Motor neuron (in vitro differentiated cells): Measurements from ENCODE around the gene OPCML. TPM values are rescaled to one million over a fixed set of nuclear protein-coding genes. Genes with fewer than 3 reads are reported as not detected.

Source experiments
- ATAC-seq, 8 experiments: fragments of 200-7000 bp; cut with Tn5 transposase; replicated peaks in 6 of 8; 2 replicates each; pipeline ENCODE4 v1.8.0; 2021; ENCODE audit warnings: mild to moderate bottlenecking in 8 of 8, moderate library complexity in 8 of 8
- H3K27ac ChIP-seq, 2 donors: fragments of 250-450 bp; sonication (Bioruptor Pico); 2 replicates each; pipeline ENCODE4 v1.9.0; 2021; ENCODE audit warnings: antibody characterized with exemption in 2 of 2, mild to moderate bottlenecking in 2 of 2, moderate library complexity in 1 of 2
- H3K4me1 ChIP-seq, 2 donors: fragments of 250-450 bp; sonication (Bioruptor Pico); replicated peaks in 1 of 2; 2 replicates each; pipeline ENCODE4 v1.6.1; 2021; ENCODE audit warnings: antibody characterized with exemption in 2 of 2, mild to moderate bottlenecking in 2 of 2, moderate library complexity in 1 of 2
- H3K4me3 ChIP-seq, 5 donors: fragments of 250-450 bp; sonication (Bioruptor Pico); 2 replicates each; pipeline ENCODE4 v1.9.0; 2021; ENCODE audit warnings: antibody characterized with exemption in 5 of 5, mild to moderate bottlenecking in 5 of 5, moderate library complexity in 4 of 5
- WGBS, 10 experiments: fragments of 450-650 bp; shearing (Covaris generic); methylation state at CpG; one replicate each; pipeline ENCODE4 v1.0.0; 2022; 5-methylcytosine and 5-hydroxymethylcytosine counted together
- in situ Hi-C, 9 experiments: fragments of 400-800 bp; cut with MboI; loops; one replicate each; pipeline ENCODE4 v1.15.0; 2021; ENCODE audit warnings: low sequenced_read_pairs in 9 of 9, low pct_unique_long_range_greater_than_20kb in 2 of 9; ENCODE audit not compliant: unreplicated experiment in 9 of 9
- total RNA-seq, 8 experiments: library from RNA; unstranded; fragments of 300-600 nt; gene quantifications; 2 replicates each; pipeline versions ENCODE4 v1.2.3 to v1.2.4, GENCODE V29; 2022

OPCML gene
- total RNA-seq, 8 experiments from 2014 or later, result 0.40 to 20.1 (median 7.2) TPM

GRCh38 chr11:133361689-133361994 lies 170.7 kb downstream of the OPCML start:
- Histone ChIP-seq H3K4me3 (no peak overlapping the region), H3K4me1 (peaks cover 18 to 19% of the 10 kb centered on the region in 2 donors), H3K27ac (no peak overlapping the region)
- no peak for ATAC-seq
- in situ Hi-C loops, result no loop called here
- 50 to 96% (median 92%) methylated on average over 2 to 16 of the region's 21 CpGs; no CpG with 5 or more reads in 7 of the 10 experiments for WGBS, 10 experiments

- no peak for ATAC-seq
- no peak overlapping the region for H3K4me3 ChIP-seq
- H3K27ac ChIP-seq, result no peak overlapping the region
- 92 to 100% (median 98%) methylated on average over 2 to 12 of the region's 54 CpGs; no CpG with 5 or more reads in 6 of the 10 experiments for WGBS, 10 experiments
- in situ Hi-C loops, result no loop called here
- peaks cover 12 to 13% of the 10 kb centered on the region in 2 donors for H3K4me1 ChIP-seq
These were observed 171.2 kb downstream of the OPCML start for GRCh38 chr11:133360860-133361688.

- 0 to 83% (median 70%) methylated on average over 1 to 2 of the region's 2 CpGs; no CpG with 5 or more reads in 3 of the 10 experiments for WGBS, 10 experiments
- peaks cover under 1 to 5% of the 10 kb centered on the region in 2 donors for H3K4me1 ChIP-seq
- ATAC-seq, result no peak
- in situ Hi-C loops, result no loop called here
- no peak overlapping the region for H3K4me3 ChIP-seq
- no peak overlapping the region for H3K27ac ChIP-seq
These were observed 177.2 kb downstream of the OPCML start for GRCh38 chr11:133355095-133355494.

- no peak for ATAC-seq
- in situ Hi-C loops, result no loop called here
- WGBS, 10 experiments, result 0 to 100% (median 20%) methylated on average over 1 to 3 of the region's 4 CpGs; no CpG with 5 or more reads in 3 of the 10 experiments
- H3K4me3 ChIP-seq, result no peak overlapping the region
- no peak overlapping the region for H3K27ac ChIP-seq
- H3K4me1 ChIP-seq, result peaks cover 3 to 13% of the 10 kb centered on the region in 2 donors
These were observed 178.2 kb downstream of the OPCML start for GRCh38 chr11:133354069-133354468.

GRCh38 chr11:133350045-133350444 lies 182.3 kb downstream of the OPCML start:
- ATAC-seq, result no peak
- 0 to 100% (median 78%) methylated on average over 1 to 3 of the region's 3 CpGs; no CpG with 5 or more reads in 2 of the 10 experiments for WGBS, 10 experiments
- in situ Hi-C loops, result no loop called here
- Histone ChIP-seq H3K4me1 (peaks cover 3 to 33% of the 10 kb centered on the region in 2 donors), H3K27ac (no peak overlapping the region), H3K4me3 (no peak overlapping the region)

- H3K27ac ChIP-seq, result no peak overlapping the region
- 0 to 100% (median 51%) methylated on average over 1 to 4 of the region's 5 CpGs; no CpG with 5 or more reads in 3 of the 10 experiments for WGBS, 10 experiments
- ATAC-seq, result peak in 5 of 8 experiments; percentile 3 to 45 (median 11)
- peaks cover 11 to 48% of the 10 kb centered on the region in 2 donors for H3K4me1 ChIP-seq
- in situ Hi-C loops, result no loop called here
- H3K4me3 ChIP-seq, result no peak overlapping the region
These were observed 184.3 kb downstream of the OPCML start for GRCh38 chr11:133347988-133348387.

GRCh38 chr11:133346137-133346536 lies 186.2 kb downstream of the OPCML start:
- in situ Hi-C loops, result no loop called here
- H3K4me1 ChIP-seq, result peaks cover 11 to 54% of the 10 kb centered on the region in 2 donors
- no peak overlapping the region for H3K4me3 ChIP-seq
- whole genome bisulfite sequencing, 10 experiments, result 0 to 100% (median 87%) methylated on average over 1 to 5 of the region's 5 CpGs; no CpG with 5 or more reads in 1 of the 10 experiments
- no peak overlapping the region for H3K27ac ChIP-seq
- ATAC-seq, result no peak

GRCh38 chr11:133343951-133344350 lies 188.3 kb downstream of the OPCML start:
- in situ Hi-C loops, result no loop called here
- ATAC-seq, result peak in 6 of 8 experiments; percentile 17 to 99 (median 99)
- Histone ChIP-seq H3K27ac (peak overlapping the region in 1 of 2 donors; percentile 43), H3K4me3 (no peak overlapping the region), H3K4me1 (peaks cover 17 to 50% of the 10 kb centered on the region in 2 donors)
- 0 to 100% (median 36%) methylated on average over 1 to 9 of the region's 9 CpGs; no CpG with 5 or more reads in 4 of the 10 experiments for WGBS, 10 experiments

GRCh38 chr11:133339495-133340140 lies 192.7 kb downstream of the OPCML start:
- in situ Hi-C loops, result no loop called here
- Histone ChIP-seq H3K4me3 (no peak overlapping the region), H3K27ac (no peak overlapping the region), H3K4me1 (peaks cover 33 to 42% of the 10 kb centered on the region in 2 donors)
- WGBS, 10 experiments, result 0 to 100% (median 73%) methylated on average over 1 to 5 of the region's 5 CpGs; no CpG with 5 or more reads in 2 of the 10 experiments
- ATAC-seq, result no peak

- Histone ChIP-seq H3K4me3 (no peak overlapping the region), H3K4me1 (peaks cover 26 to 32% of the 10 kb centered on the region in 2 donors), H3K27ac (no peak overlapping the region)
- 0 to 100% (median 100%) methylated on average over 1 of the region's 2 CpGs; no CpG with 5 or more reads in 7 of the 10 experiments for WGBS, 10 experiments
- ATAC-seq, result no peak
- in situ Hi-C loops, result no loop called here
These were observed 193.7 kb downstream of the OPCML start for GRCh38 chr11:133338588-133338987.

- in situ Hi-C loops, result no loop called here
- peak in 5 of 8 experiments; percentile 60 to 82 (median 72) for ATAC-seq
- Histone ChIP-seq H3K4me1 (peaks cover 26% of the 10 kb centered on the region in 2 donors), H3K27ac (no peak overlapping the region), H3K4me3 (no peak overlapping the region)
- WGBS, 10 experiments, result 0 to 100% (median 20%) methylated on average over 1 to 5 of the region's 7 CpGs; no CpG with 5 or more reads in 1 of the 10 experiments
These were observed 194.3 kb downstream of the OPCML start for GRCh38 chr11:133337951-133338418.

- Histone ChIP-seq H3K4me1 (peaks cover 21 to 26% of the 10 kb centered on the region in 2 donors), H3K27ac (no peak overlapping the region), H3K4me3 (no peak overlapping the region)
- 20 to 80% (median 66%) methylated on average over 1 to 4 of the region's 4 CpGs; no CpG with 5 or more reads in 6 of the 10 experiments for WGBS, 10 experiments
- ATAC-seq, result peak in 2 of 8 experiments; percentile 51
- in situ Hi-C loops, result no loop called here
These were observed 195.1 kb downstream of the OPCML start for GRCh38 chr11:133337193-133337592.

GRCh38 chr11:133331031-133331430 lies 201.3 kb downstream of the OPCML start:
- no peak overlapping the region for H3K4me3 ChIP-seq
- 0 to 100% (median 71%) methylated on average over 1 to 3 of the region's 3 CpGs; no CpG with 5 or more reads in 2 of the 10 experiments for WGBS, 10 experiments
- peaks cover 0 to 7% of the 10 kb centered on the region in 2 donors for H3K4me1 ChIP-seq
- no peak overlapping the region for H3K27ac ChIP-seq
- no peak for ATAC-seq
- in situ Hi-C loops, result no loop called here
